ENCODE data around the gene KRTAP10-3.
"Not testable (repeated sequence)": the region's sequence is repeated elsewhere in the genome, so short reads cannot be mapped to it uniquely, and the experiment has no call there.

KRTAP10-3 gene

GRCh38 chr21:44571844-44572782, 13.5 kb upstream of the KRTAP10-3 start:
- no peak for DNase-seq (ENCODE audit: low read depth in 2 of 2)

GRCh38 chr21:44571296-44571695, 12.7 kb upstream of the KRTAP10-3 start:
- DNase-seq (ENCODE audit: low read depth in 2 of 2) = no peak

- no peak for DNase-seq (ENCODE audit: low read depth in 2 of 2)
Measured at GRCh38 chr21:44569861-44570517, 11.4 kb upstream of the KRTAP10-3 start.

- no peak for DNase-seq (ENCODE audit: low read depth in 2 of 2)
Measured at GRCh38 chr21:44568667-44569556, 10.3 kb upstream of the KRTAP10-3 start.

- no peak for DNase-seq (ENCODE audit: low read depth in 2 of 2)
Measured at GRCh38 chr21:44568261-44568660, 9.7 kb upstream of the KRTAP10-3 start.

GRCh38 chr21:44567481-44568171, 9.0 kb upstream of the KRTAP10-3 start:
- no peak for DNase-seq (ENCODE audit: low read depth in 2 of 2)

GRCh38 chr21:44566403-44566802, 7.8 kb upstream of the KRTAP10-3 start:
- DNase-seq (ENCODE audit: low read depth in 2 of 2) = no peak

- DNase-seq (ENCODE audit: low read depth in 2 of 2) = no peak
Measured at GRCh38 chr21:44564886-44565598, 6.4 kb upstream of the KRTAP10-3 start.

GRCh38 chr21:44564099-44564498, 5.5 kb upstream of the KRTAP10-3 start:
- DNase-seq (ENCODE audit: low read depth in 2 of 2) = no peak

GRCh38 chr21:44558329-44558675, 293 bp downstream of the KRTAP10-3 start:
- DNase-seq (ENCODE audit: low read depth in 2 of 2) = not testable (repeated sequence)

- DNase-seq (ENCODE audit: low read depth in 2 of 2) = no peak
Measured at GRCh38 chr21:44557491-44558328, 885 bp downstream of the KRTAP10-3 start.

- DNase-seq (ENCODE audit: low read depth in 2 of 2) = no peak
Measured at GRCh38 chr21:44556879-44557278, 1.7 kb downstream of the KRTAP10-3 start.

- DNase-seq (ENCODE audit: low read depth in 2 of 2) = no peak
Measured at GRCh38 chr21:44555200-44555875, 3.3 kb downstream of the KRTAP10-3 start.

GRCh38 chr21:44552681-44553080, 5.9 kb downstream of the KRTAP10-3 start:
- no peak for DNase-seq (ENCODE audit: low read depth in 2 of 2)

- no peak for DNase-seq (ENCODE audit: low read depth in 2 of 2)
Measured at GRCh38 chr21:44552136-44552535, 6.5 kb downstream of the KRTAP10-3 start.

GRCh38 chr21:44551340-44551961, 7.1 kb downstream of the KRTAP10-3 start, which contains the start of gene KRTAP10-2:
Gene KRTAP10-2, minus strand, starts transcription at chr21:44551505. Its CDS starts 47 bp downstream, at chr21:44551458.
- no peak for DNase-seq (ENCODE audit: low read depth in 2 of 2)

- no peak for DNase-seq (ENCODE audit: low read depth in 2 of 2)
Measured at GRCh38 chr21:44550807-44551206, 7.8 kb downstream of the KRTAP10-3 start.

- DNase-seq (ENCODE audit: low read depth in 2 of 2) = not testable (repeated sequence)
Measured at GRCh38 chr21:44550285-44550684, 8.3 kb downstream of the KRTAP10-3 start.
